Measurements from ENCODE around the gene PCBP1. TPM values are rescaled to one million over a fixed set of nuclear protein-coding genes. Genes with fewer than 3 reads are reported as not detected.
"Not testable (repeated sequence)": the region's sequence is repeated elsewhere in the genome, so short reads cannot be mapped to it uniquely, and the experiment has no call there.

PCBP1 gene
- total and polyA plus RNA-seq, 4 donors: 249 to 288 (median 261) TPM

- ATAC-seq (ENCODE audit: low FRiP score) (no peak), DNase-seq (no peak)
- H3K27ac ChIP-seq (ENCODE audit: low read depth in 1 of 2, low read length in 2 of 2): peak overlapping the region; percentile 76 to 100
- H3K27me3 ChIP-seq (ENCODE audit: control insufficient read depth in 1 of 2, insufficient read depth in 2 of 2, low read length in 1 of 2): no peaks in the 10 kb centered on the region
- no peaks in the 10 kb centered on the region for H3K4me1 ChIP-seq (ENCODE audit: control insufficient read depth in 1 of 2, insufficient read depth in 2 of 2, low read length in 2 of 2)
- H3K4me3 ChIP-seq (ENCODE audit: low read length in 2 of 2): peak overlapping the region in 1 of 2 donors; percentile 52
- 56% methylated on average over 13 of the region's 13 CpGs for WGBS, 2 donors
- no peaks in the 10 kb centered on the region for H3K36me3 ChIP-seq (ENCODE audit: control insufficient read depth in 1 of 2, insufficient read depth in 2 of 2, low read length in 1 of 2)
- intact Hi-C loops (cut with DNase I): loop anchor here in 1 of 2 donors (2.0 kb wide), 1 partner anchor 37 kb away; no protein-coding TSS in a partner anchor
- no peaks in the 10 kb centered on the region for H3K9me3 ChIP-seq (ENCODE audit: control insufficient read depth, low read length)
Observed at GRCh38 chr2:70125498-70125898, 38.2 kb downstream of the PCBP1 start.

GRCh38 chr2:70126413-70126812, 39.1 kb downstream of the PCBP1 start:
- no peak for ATAC-seq (ENCODE audit: low FRiP score)
- H3K4me1 ChIP-seq (ENCODE audit: control insufficient read depth in 1 of 2, insufficient read depth in 2 of 2, low read length in 2 of 2): no peaks in the 10 kb centered on the region
- no peak overlapping the region for H3K4me3 ChIP-seq (ENCODE audit: low read length in 2 of 2)
- H3K9me3 ChIP-seq (ENCODE audit: control insufficient read depth, low read length): no peaks in the 10 kb centered on the region
- no peak overlapping the region for H3K27ac ChIP-seq (ENCODE audit: low read depth in 1 of 2, low read length in 2 of 2)
- DNase-seq: no peak
- no peaks in the 10 kb centered on the region for H3K36me3 ChIP-seq (ENCODE audit: control insufficient read depth in 1 of 2, insufficient read depth in 2 of 2, low read length in 1 of 2)
- intact Hi-C loops (cut with DNase I): no loop called here
- WGBS, 2 donors: 88 to 95% methylated on average over 2 of the region's 2 CpGs
- H3K27me3 ChIP-seq (ENCODE audit: control insufficient read depth in 1 of 2, insufficient read depth in 2 of 2, low read length in 1 of 2): no peaks in the 10 kb centered on the region

GRCh38 chr2:70128005-70128404, 40.7 kb downstream of the PCBP1 start:
- ATAC-seq (ENCODE audit: low FRiP score): no peak
- Histone ChIP-seq H3K9me3 (ENCODE audit: control insufficient read depth, low read length) (no peaks in the 10 kb centered on the region), H3K27me3 (ENCODE audit: control insufficient read depth in 1 of 2, insufficient read depth in 2 of 2, low read length in 1 of 2) (no peaks in the 10 kb centered on the region), H3K4me3 (ENCODE audit: low read length in 2 of 2) (no peak overlapping the region), H3K27ac (ENCODE audit: low read depth in 1 of 2, low read length in 2 of 2) (no peak overlapping the region), H3K36me3 (ENCODE audit: control insufficient read depth in 1 of 2, insufficient read depth in 2 of 2, low read length in 1 of 2) (no peaks in the 10 kb centered on the region), H3K4me1 (ENCODE audit: control insufficient read depth in 1 of 2, insufficient read depth in 2 of 2, low read length in 2 of 2) (peaks cover 0 to 4% of the 10 kb centered on the region in 2 donors)
- 68 to 79% methylated on average over 1 of the region's 1 CpG for WGBS, 2 donors
- no peak for DNase-seq
- intact Hi-C loops (cut with DNase I): no loop called here

GRCh38 chr2:70131344-70132143, 44.3 kb downstream of the PCBP1 start:
- not testable (repeated sequence) for H3K27me3 ChIP-seq (ENCODE audit: control insufficient read depth in 1 of 2, insufficient read depth in 2 of 2, low read length in 1 of 2); H3K4me3 ChIP-seq (ENCODE audit: low read length in 2 of 2); H3K9me3 ChIP-seq (ENCODE audit: control insufficient read depth, low read length); H3K36me3 ChIP-seq (ENCODE audit: control insufficient read depth in 1 of 2, insufficient read depth in 2 of 2, low read length in 1 of 2); DNase-seq; ATAC-seq (ENCODE audit: low FRiP score); H3K4me1 ChIP-seq (ENCODE audit: control insufficient read depth in 1 of 2, insufficient read depth in 2 of 2, low read length in 2 of 2)
- peak overlapping the region in 1 of 2 donors; percentile 84 for H3K27ac ChIP-seq (ENCODE audit: low read depth in 1 of 2, low read length in 2 of 2)
- intact Hi-C loops (cut with DNase I): loop anchor here in 1 of 2 donors (2.0 kb wide), 1 partner anchor 37 kb away; no protein-coding TSS in a partner anchor
- 84 to 87% methylated on average over 17 of the region's 17 CpGs for WGBS, 2 donors

GRCh38 chr2:70132244-70133126, 45.2 kb downstream of the PCBP1 start:
- H3K4me3 ChIP-seq (ENCODE audit: low read length in 2 of 2): peak overlapping the region in 1 of 2 donors; percentile 8
- no peaks in the 10 kb centered on the region for H3K36me3 ChIP-seq (ENCODE audit: control insufficient read depth in 1 of 2, insufficient read depth in 2 of 2, low read length in 1 of 2)
- 1 to 3% methylated on average over 8 of the region's 8 CpGs for WGBS, 2 donors
- no peak for DNase-seq
- H3K27me3 ChIP-seq (ENCODE audit: control insufficient read depth in 1 of 2, insufficient read depth in 2 of 2, low read length in 1 of 2): no peaks in the 10 kb centered on the region
- H3K27ac ChIP-seq (ENCODE audit: low read depth in 1 of 2, low read length in 2 of 2): peak overlapping the region; percentile 77 to 84
- no peaks in the 10 kb centered on the region for H3K9me3 ChIP-seq (ENCODE audit: control insufficient read depth, low read length)
- intact Hi-C loops (cut with DNase I): loop anchor here in 1 of 2 donors (2.0 kb wide), 1 partner anchor 38 kb away; no protein-coding TSS in a partner anchor
- peak; percentile 86 for ATAC-seq (ENCODE audit: low FRiP score)
- H3K4me1 ChIP-seq (ENCODE audit: control insufficient read depth in 1 of 2, insufficient read depth in 2 of 2, low read length in 2 of 2): peaks cover 0 to 7% of the 10 kb centered on the region in 2 donors

- no peak overlapping the region for H3K4me3 ChIP-seq (ENCODE audit: low read length in 2 of 2)
- H3K27ac ChIP-seq (ENCODE audit: low read depth in 1 of 2, low read length in 2 of 2): peak overlapping the region; percentile 77 to 84
- WGBS, 2 donors: 54 to 76% methylated on average over 1 of the region's 1 CpG
- ATAC-seq (ENCODE audit: low FRiP score): no peak
- H3K36me3 ChIP-seq (ENCODE audit: control insufficient read depth in 1 of 2, insufficient read depth in 2 of 2, low read length in 1 of 2): no peaks in the 10 kb centered on the region
- intact Hi-C loops (cut with DNase I): loop anchor here in 1 of 2 donors (2.0 kb wide), 1 partner anchor 38 kb away; no protein-coding TSS in a partner anchor
- peaks cover 0 to 7% of the 10 kb centered on the region in 2 donors for H3K4me1 ChIP-seq (ENCODE audit: control insufficient read depth in 1 of 2, insufficient read depth in 2 of 2, low read length in 2 of 2)
- DNase-seq: no peak
- no peaks in the 10 kb centered on the region for H3K9me3 ChIP-seq (ENCODE audit: control insufficient read depth, low read length)
- no peaks in the 10 kb centered on the region for H3K27me3 ChIP-seq (ENCODE audit: control insufficient read depth in 1 of 2, insufficient read depth in 2 of 2, low read length in 1 of 2)
Observed at GRCh38 chr2:70133127-70133452, 45.8 kb downstream of the PCBP1 start.

- intact Hi-C loops (cut with DNase I): loop anchor here in 1 of 2 donors (2.0 kb wide), 1 partner anchor 39 kb away; no protein-coding TSS in a partner anchor
- ATAC-seq (ENCODE audit: low FRiP score): no peak
- Histone ChIP-seq H3K27ac (ENCODE audit: low read depth in 1 of 2, low read length in 2 of 2) (peak overlapping the region; percentile 79 to 84), H3K36me3 (ENCODE audit: control insufficient read depth in 1 of 2, insufficient read depth in 2 of 2, low read length in 1 of 2) (no peaks in the 10 kb centered on the region), H3K4me3 (ENCODE audit: low read length in 2 of 2) (no peak overlapping the region), H3K27me3 (ENCODE audit: control insufficient read depth in 1 of 2, insufficient read depth in 2 of 2, low read length in 1 of 2) (no peaks in the 10 kb centered on the region), H3K9me3 (ENCODE audit: control insufficient read depth, low read length) (no peaks in the 10 kb centered on the region), H3K4me1 (ENCODE audit: control insufficient read depth in 1 of 2, insufficient read depth in 2 of 2, low read length in 2 of 2) (peaks cover 0 to 7% of the 10 kb centered on the region in 2 donors)
- 78 to 82% methylated on average over 10 of the region's 10 CpGs for WGBS, 2 donors
- no peak for DNase-seq
Observed at GRCh38 chr2:70133491-70134322, 46.4 kb downstream of the PCBP1 start.
